Neural cell (in vitro differentiated cells): ENCODE data around the gene TRMU. TPM values are rescaled to one million over a fixed set of nuclear protein-coding genes. Genes with fewer than 3 reads are reported as not detected.

ENCODE experiments used
- H2AFZ ChIP-seq: fragments of 200-600, 300-800 bp; sonication (generic), shearing (Covaris generic); 2 replicates; pipeline ENCODE4 v1.6.0; 2014; ENCODE audit warnings: low read depth, mild to moderate bottlenecking, antibody characterized with exemption, low read length, moderate library complexity
- H3F3A ChIP-seq: fragments of 200-600 bp; shearing (Covaris generic); 2 replicates; pipeline ENCODE4 v1.6.1; 2016; ENCODE audit warnings: mild to moderate bottlenecking, moderate library complexity, mixed read lengths, antibody characterized with exemption, low read length; ENCODE audit not compliant: insufficient read depth, poor library complexity, severe bottlenecking
- H3K27ac ChIP-seq: fragments of 200-600, 300-800 bp; sonication (generic), shearing (Covaris generic); 2 replicates; pipeline ENCODE4 v1.5.1; 2014; ENCODE audit warnings: mild to moderate bottlenecking, low read length, moderate library complexity
- H3K27me3 ChIP-seq: fragments of 300-800, 200-600 bp; sonication (generic), shearing (Covaris generic); 2 replicates; pipeline ENCODE4 v1.6.0; 2014; ENCODE audit warnings: mild to moderate bottlenecking, low read depth, low read length, moderate library complexity; ENCODE audit not compliant: insufficient read depth
- H3K36me3 ChIP-seq: fragments of 300-800, 200-600 bp; sonication (generic), shearing (Covaris generic); 2 replicates; pipeline ENCODE4 v1.5.1; 2014; ENCODE audit warnings: mild to moderate bottlenecking, antibody characterized with exemption, low read length, moderate library complexity; ENCODE audit not compliant: insufficient read depth
- H3K4me2 ChIP-seq: fragments of 300-800, 200-600 bp; sonication (generic), shearing (Covaris generic); 2 replicates; pipeline ENCODE4 v1.6.0; 2014; ENCODE audit warnings: mild to moderate bottlenecking, low read length
- H3K4me3 ChIP-seq: fragments of 300-800, 200-600 bp; sonication (generic), shearing (Covaris generic); 2 replicates; pipeline ENCODE4 v1.5.1; 2014; ENCODE audit warnings: mild to moderate bottlenecking, low read length, moderate library complexity
- H3K79me2 ChIP-seq: fragments of 200-600 bp; shearing (Covaris generic); replicated peaks from 2 replicates; pipeline ENCODE4 v1.6.0; 2014; ENCODE audit warnings: mild to moderate bottlenecking, low read length, moderate library complexity; ENCODE audit not compliant: insufficient read depth
- H3K9ac ChIP-seq: fragments of 300-800, 200-600 bp; sonication (generic), shearing (Covaris generic); 2 replicates; pipeline ENCODE4 v1.6.1; 2016; ENCODE audit warnings: mild to moderate bottlenecking, low read length, mixed read lengths
- H3K9me2 ChIP-seq: fragments of 200-600 bp; shearing (Covaris generic); 2 replicates; pipeline ENCODE4 v1.6.1; 2016; ENCODE audit warnings: mild to moderate bottlenecking, low read length, mixed read lengths; ENCODE audit not compliant: insufficient read depth
- H3K9me3 ChIP-seq: fragments of 200-600, 300-800 bp; sonication (generic), shearing (Covaris generic); 2 replicates; pipeline ENCODE4 v1.6.1; 2016; ENCODE audit warnings: mild to moderate bottlenecking, mixed run types, low read length, moderate library complexity, mixed read lengths
- H4K20me1 ChIP-seq: fragments of 200-600 bp; shearing (Covaris generic); 2 replicates; pipeline ENCODE4 v1.6.1; 2016; ENCODE audit warnings: mild to moderate bottlenecking, mixed run types; ENCODE audit not compliant: insufficient read depth
- EP300 ChIP-seq: fragments of 450-650 bp; conservative IDR thresholded peaks from 2 replicates; pipeline ENCODE4 v1.6.1; 2014; ENCODE audit warnings: antibody characterized with exemption, mild to moderate bottlenecking, moderate library complexity; ENCODE audit not compliant: poor library complexity, severe bottlenecking
- EZH2 ChIP-seq: fragments of 200-600, 300-800 bp; shearing (Covaris generic), sonication (generic); IDR thresholded peaks from 2 replicates; pipeline ENCODE4 v1.6.1; 2014; ENCODE audit warnings: antibody characterized with exemption, low read length, borderline replicate concordance, mild to moderate bottlenecking; ENCODE audit not compliant: insufficient read depth, poor library complexity, severe bottlenecking
- MXI1 ChIP-seq: fragments of 450-650 bp; conservative IDR thresholded peaks from 2 replicates; pipeline ENCODE4 v1.6.1; 2014; ENCODE audit warnings: antibody characterized with exemption, mild to moderate bottlenecking; ENCODE audit not compliant: poor library complexity, severe bottlenecking
- POLR2AphosphoS5 ChIP-seq: IDR thresholded peaks from 2 replicates; pipeline ENCODE4 v1.6.1; 2012
- RAD21 ChIP-seq: fragments of 450-650 bp; conservative IDR thresholded peaks from 2 replicates; pipeline ENCODE4 v1.6.1; 2014; ENCODE audit warnings: antibody characterized with exemption, mild to moderate bottlenecking, moderate library complexity
- SMC3 ChIP-seq: fragments of 450-650 bp; conservative IDR thresholded peaks from 2 replicates; pipeline ENCODE4 v1.6.1; 2014; ENCODE audit warnings: antibody characterized with exemption, mild to moderate bottlenecking, moderate library complexity; ENCODE audit not compliant: poor library complexity
- TAF1 ChIP-seq: IDR thresholded peaks from 2 replicates; pipeline ENCODE4 v1.6.1; 2012; ENCODE audit warnings: low read depth
- polyA plus RNA-seq: library from polyadenylated mRNA; depleted of rRNA; stranded (reverse); fragments of >200 nt; gene quantifications from 2 replicates; pipeline ENCODE4 v1.2.3, GENCODE V29; 2014
- TF ChIP-seq, protein P1 (sequence below): fragments of 450-650 bp; IDR thresholded peaks from 2 replicates; pipeline ENCODE4 v1.5.1; 2014; ENCODE audit warnings: antibody characterized with exemption, mild to moderate bottlenecking, moderate library complexity; ENCODE audit not compliant: poor library complexity, severe bottlenecking
- TF ChIP-seq, protein P2 (sequence below): IDR thresholded peaks from 2 replicates; pipeline ENCODE4 v1.6.1; 2012; ENCODE audit warnings: borderline replicate concordance

Gene TRMU
- polyA plus RNA-seq, 1 donor from 2014 or later: 72.9 TPM

DNA sequence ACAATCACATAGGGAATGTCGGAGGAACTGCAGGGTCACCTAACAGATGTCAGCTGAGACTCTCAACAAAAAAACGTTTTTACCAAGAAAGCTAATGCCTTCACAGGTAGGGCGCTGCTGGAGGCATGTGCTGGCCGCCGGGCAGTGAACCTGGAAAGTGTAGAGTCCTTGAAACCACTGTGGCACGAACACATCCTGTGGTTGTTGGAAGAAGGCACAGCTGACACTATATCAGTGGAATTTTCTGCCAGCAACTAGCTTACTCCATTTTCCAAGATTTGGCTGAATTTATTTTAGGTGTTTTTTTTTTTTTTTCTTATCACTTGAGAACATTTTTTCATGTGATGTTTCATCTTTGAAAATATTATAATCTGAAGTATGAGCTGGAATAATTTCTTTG, 14.2 kb downstream of the TRMU start:
- H3K9me3 ChIP-seq: no peaks in the 10 kb centered on the region
- H3K27me3 ChIP-seq: no peaks in the 10 kb centered on the region
- no peak overlapping the region for H3K4me2 ChIP-seq
- H3K9me2 ChIP-seq: no peaks in the 10 kb centered on the region
- no peaks in the 10 kb centered on the region for H3K36me3 ChIP-seq
- no peaks in the 10 kb centered on the region for H3F3A ChIP-seq
- no peak overlapping the region for H2AFZ ChIP-seq
- H3K4me3 ChIP-seq: no peak overlapping the region
- no peak overlapping the region for H3K27ac ChIP-seq
- no peaks in the 10 kb centered on the region for H3K79me2 ChIP-seq
- no peaks in the 10 kb centered on the region for H4K20me1 ChIP-seq
- TF ChIP-seq RAD21: no peak
- no peak for TF ChIP-seq MXI1
- no peak for TF ChIP-seq EP300
- no peak overlapping the region for H3K9ac ChIP-seq

DNA sequence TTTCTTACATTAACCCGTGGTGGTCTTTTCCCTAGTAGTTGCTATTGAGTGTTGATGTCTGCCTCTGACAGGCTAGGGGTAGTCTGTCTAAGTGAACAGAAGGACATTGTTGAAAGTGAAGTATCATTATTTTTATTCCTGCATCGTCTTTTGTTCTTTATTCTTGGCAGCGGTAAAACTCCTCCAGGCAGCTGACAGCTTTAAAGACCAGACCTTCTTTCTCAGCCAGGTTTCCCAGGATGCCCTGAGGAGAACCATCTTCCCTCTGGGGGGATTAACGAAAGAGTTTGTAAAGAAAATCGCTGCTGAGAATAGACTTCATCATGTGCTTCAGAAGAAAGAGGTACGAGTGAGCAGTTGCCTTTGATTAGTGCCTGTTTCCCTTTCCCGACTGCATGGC, 14.6 kb downstream of the TRMU start:
- H2AFZ ChIP-seq: no peak overlapping the region
- no peak overlapping the region for H3K27ac ChIP-seq
- TF ChIP-seq RAD21 (no peak), POLR2AphosphoS5 (no peak), SMC3 (no peak), TAF1 (no peak), MXI1 (no peak), EP300 (no peak), EZH2 (no peak)
- TF ChIP-seq, protein P1, sequence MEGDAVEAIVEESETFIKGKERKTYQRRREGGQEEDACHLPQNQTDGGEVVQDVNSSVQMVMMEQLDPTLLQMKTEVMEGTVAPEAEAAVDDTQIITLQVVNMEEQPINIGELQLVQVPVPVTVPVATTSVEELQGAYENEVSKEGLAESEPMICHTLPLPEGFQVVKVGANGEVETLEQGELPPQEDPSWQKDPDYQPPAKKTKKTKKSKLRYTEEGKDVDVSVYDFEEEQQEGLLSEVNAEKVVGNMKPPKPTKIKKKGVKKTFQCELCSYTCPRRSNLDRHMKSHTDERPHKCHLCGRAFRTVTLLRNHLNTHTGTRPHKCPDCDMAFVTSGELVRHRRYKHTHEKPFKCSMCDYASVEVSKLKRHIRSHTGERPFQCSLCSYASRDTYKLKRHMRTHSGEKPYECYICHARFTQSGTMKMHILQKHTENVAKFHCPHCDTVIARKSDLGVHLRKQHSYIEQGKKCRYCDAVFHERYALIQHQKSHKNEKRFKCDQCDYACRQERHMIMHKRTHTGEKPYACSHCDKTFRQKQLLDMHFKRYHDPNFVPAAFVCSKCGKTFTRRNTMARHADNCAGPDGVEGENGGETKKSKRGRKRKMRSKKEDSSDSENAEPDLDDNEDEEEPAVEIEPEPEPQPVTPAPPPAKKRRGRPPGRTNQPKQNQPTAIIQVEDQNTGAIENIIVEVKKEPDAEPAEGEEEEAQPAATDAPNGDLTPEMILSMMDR: no peak
- TF ChIP-seq, protein P2, sequence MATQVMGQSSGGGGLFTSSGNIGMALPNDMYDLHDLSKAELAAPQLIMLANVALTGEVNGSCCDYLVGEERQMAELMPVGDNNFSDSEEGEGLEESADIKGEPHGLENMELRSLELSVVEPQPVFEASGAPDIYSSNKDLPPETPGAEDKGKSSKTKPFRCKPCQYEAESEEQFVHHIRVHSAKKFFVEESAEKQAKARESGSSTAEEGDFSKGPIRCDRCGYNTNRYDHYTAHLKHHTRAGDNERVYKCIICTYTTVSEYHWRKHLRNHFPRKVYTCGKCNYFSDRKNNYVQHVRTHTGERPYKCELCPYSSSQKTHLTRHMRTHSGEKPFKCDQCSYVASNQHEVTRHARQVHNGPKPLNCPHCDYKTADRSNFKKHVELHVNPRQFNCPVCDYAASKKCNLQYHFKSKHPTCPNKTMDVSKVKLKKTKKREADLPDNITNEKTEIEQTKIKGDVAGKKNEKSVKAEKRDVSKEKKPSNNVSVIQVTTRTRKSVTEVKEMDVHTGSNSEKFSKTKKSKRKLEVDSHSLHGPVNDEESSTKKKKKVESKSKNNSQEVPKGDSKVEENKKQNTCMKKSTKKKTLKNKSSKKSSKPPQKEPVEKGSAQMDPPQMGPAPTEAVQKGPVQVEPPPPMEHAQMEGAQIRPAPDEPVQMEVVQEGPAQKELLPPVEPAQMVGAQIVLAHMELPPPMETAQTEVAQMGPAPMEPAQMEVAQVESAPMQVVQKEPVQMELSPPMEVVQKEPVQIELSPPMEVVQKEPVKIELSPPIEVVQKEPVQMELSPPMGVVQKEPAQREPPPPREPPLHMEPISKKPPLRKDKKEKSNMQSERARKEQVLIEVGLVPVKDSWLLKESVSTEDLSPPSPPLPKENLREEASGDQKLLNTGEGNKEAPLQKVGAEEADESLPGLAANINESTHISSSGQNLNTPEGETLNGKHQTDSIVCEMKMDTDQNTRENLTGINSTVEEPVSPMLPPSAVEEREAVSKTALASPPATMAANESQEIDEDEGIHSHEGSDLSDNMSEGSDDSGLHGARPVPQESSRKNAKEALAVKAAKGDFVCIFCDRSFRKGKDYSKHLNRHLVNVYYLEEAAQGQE: no peak
- H3K9me2 ChIP-seq: no peaks in the 10 kb centered on the region
- no peaks in the 10 kb centered on the region for H3K9me3 ChIP-seq
- H3K4me3 ChIP-seq: no peak overlapping the region
- no peaks in the 10 kb centered on the region for H3K36me3 ChIP-seq
- no peaks in the 10 kb centered on the region for H3K79me2 ChIP-seq
- no peak overlapping the region for H3K9ac ChIP-seq
- H3K27me3 ChIP-seq: no peaks in the 10 kb centered on the region
- no peaks in the 10 kb centered on the region for H4K20me1 ChIP-seq
- no peaks in the 10 kb centered on the region for H3F3A ChIP-seq
- H3K4me2 ChIP-seq: no peak overlapping the region

DNA sequence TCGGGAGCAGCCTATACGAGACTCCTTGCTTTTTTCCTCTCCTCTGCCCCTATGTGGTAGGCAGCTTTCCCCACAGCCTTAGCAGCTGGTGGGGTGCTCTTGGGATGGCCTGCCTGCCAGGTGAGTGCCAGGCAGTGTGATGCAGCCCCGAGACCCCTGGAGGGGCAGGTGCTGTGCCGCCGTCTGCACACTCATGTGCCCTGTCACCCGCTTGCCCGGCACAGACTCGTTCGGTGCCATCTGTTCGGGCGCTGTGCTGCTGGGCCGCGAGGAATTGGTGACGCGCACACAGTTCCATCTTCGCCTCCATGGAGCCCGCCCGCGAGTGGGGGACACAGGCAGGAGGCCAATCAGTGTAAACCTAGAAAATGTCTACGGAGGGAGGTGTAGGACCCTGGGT, 15.1 kb downstream of the TRMU start:
- no peaks in the 10 kb centered on the region for H3K36me3 ChIP-seq
- no peak overlapping the region for H3K9ac ChIP-seq
- H3K27ac ChIP-seq: no peak overlapping the region

More for the DNA sequence above, 15.1 kb downstream of the TRMU start:
- no peaks in the 10 kb centered on the region for H3K9me3 ChIP-seq
- H3K27me3 ChIP-seq: no peaks in the 10 kb centered on the region
- no peaks in the 10 kb centered on the region for H3K79me2 ChIP-seq
- H3K4me3 ChIP-seq: no peak overlapping the region
- H3F3A ChIP-seq: no peaks in the 10 kb centered on the region
- TF ChIP-seq EZH2 (no peak), MXI1 (no peak), RAD21 (no peak), TAF1 (no peak), EP300 (no peak), SMC3 (no peak)
- TF ChIP-seq, protein P2: no peak
- TF ChIP-seq, protein P1: no peak
- no peaks in the 10 kb centered on the region for H4K20me1 ChIP-seq
- no peaks in the 10 kb centered on the region for H3K9me2 ChIP-seq
- H3K4me2 ChIP-seq: no peak overlapping the region
- no peak overlapping the region for H2AFZ ChIP-seq
